Suprapubic skin (tissue), 4 donors: Measurements from ENCODE around the gene OAS1.

ENCODE experiments used
- CTCF ChIP-seq, 2 donors: fragments of 200-600 bp in 1 of 2; fragments of 450-650 bp in 1 of 2; sonication (generic) in 1 of 2; IDR thresholded peaks; one replicate each; pipeline ENCODE4 v1.5.1; 2016 to 2019; ENCODE audit warnings: antibody characterized with exemption in 2 of 2, mild to moderate bottlenecking in 1 of 2, moderate library complexity in 1 of 2
- EP300 ChIP-seq: sonication (generic); formaldehyde crosslinking; IDR thresholded peaks from one replicate; pipeline ENCODE4 v1.6.1; 2017; ENCODE audit warnings: antibody characterized with exemption
- POLR2A ChIP-seq, 2 donors: fragments of 450-650 bp; IDR thresholded peaks; one replicate each; pipeline ENCODE4 v1.6.1; 2017; ENCODE audit warnings: antibody characterized with exemption in 2 of 2, mild to moderate bottlenecking in 2 of 2, moderate library complexity in 2 of 2
- POLR2AphosphoS5 ChIP-seq, 3 donors: sonication (generic); formaldehyde crosslinking; IDR thresholded peaks; one replicate each; pipeline ENCODE4 v1.6.1; 2017; ENCODE audit warnings: antibody characterized with exemption in 3 of 3

DNA sequence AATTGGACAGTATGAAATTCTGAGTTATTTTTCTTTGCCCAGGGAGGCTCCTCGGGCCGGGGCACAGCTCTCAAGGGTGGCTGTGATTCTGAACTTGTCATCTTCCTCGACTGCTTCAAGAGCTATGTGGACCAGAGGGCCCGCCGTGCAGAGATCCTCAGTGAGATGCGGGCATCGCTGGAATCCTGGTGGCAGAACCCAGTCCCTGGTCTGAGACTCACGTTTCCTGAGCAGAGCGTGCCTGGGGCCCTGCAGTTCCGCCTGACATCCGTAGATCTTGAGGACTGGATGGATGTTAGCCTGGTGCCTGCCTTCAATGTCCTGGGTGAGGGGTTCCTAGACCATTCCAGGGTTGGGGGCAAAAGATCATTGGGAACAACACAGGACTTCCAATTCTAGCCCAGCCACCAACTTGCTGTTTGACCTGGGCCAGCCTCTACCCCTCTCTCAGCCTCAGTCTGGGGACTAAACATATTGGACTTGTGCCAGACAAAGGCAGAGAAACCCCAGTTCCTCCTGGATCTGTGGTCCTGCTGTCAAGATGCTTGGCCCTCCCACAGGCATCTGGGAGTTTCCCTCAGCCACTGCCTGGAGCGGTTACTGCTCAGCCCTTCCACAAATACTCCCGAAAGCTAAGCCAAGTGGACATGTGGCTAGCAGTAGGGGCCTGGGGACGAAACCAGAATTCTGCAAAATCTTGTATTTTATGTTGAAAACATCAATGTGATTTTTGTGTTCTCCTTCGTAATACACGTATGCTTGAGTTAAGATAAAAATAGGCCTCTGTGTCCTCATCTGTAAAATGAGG lies 35.0 kb downstream of the OAS1 start:
- TF ChIP-seq CTCF (IDR thresholded peaks at IDR 0.05) = no peak
- TF ChIP-seq EP300 = no peak
- TF ChIP-seq POLR2A (IDR thresholded peaks at IDR 0.05) = no peak
- no peak for TF ChIP-seq POLR2AphosphoS5 (IDR thresholded peaks at IDR 0.05)
